GM12891 (cell line): ENCODE measurements around the gene CYP2A7.

Experiments used
- POLR2A ChIP-seq: IDR thresholded peaks from 2 replicates; pipeline ENCODE4 v1.6.1; 2011; ENCODE audit warnings: low read depth, low read length, control low read depth
- POLR2AphosphoS5 ChIP-seq: IDR thresholded peaks from 2 replicates; pipeline ENCODE4 v1.6.1; 2011; ENCODE audit warnings: low read depth, low read length, control low read depth
- TAF1 ChIP-seq: IDR thresholded peaks from 2 replicates; pipeline ENCODE4 v1.6.1; 2011; ENCODE audit warnings: low read depth, low read length, control low read depth

GRCh38 chr19:40888191-40888590 lies 6.2 kb upstream of the CYP2A7 start:
- TF ChIP-seq POLR2AphosphoS5 (no peak), POLR2A (no peak), TAF1 (no peak)
